PC-3 (cell line): ENCODE measurements around the gene KIF1B. TPM values are rescaled to one million over a fixed set of nuclear protein-coding genes. Genes with fewer than 3 reads are reported as not detected.

Experiments
- ATAC-seq: fragments of 200-7000 bp; cut with Tn5 transposase; 2 replicates; pipeline ENCODE4 v1.9.1; 2020; ENCODE audit warnings: mild to moderate bottlenecking, moderate library complexity
- BruUV-seq: library from RNA; stranded (reverse); fragments of 400-500 nt; replicated peaks from 2 replicates; lab custom pipeline; 2021; lab: Mats Ljungman, UMichigan
- CTCF ChIA-PET: fragments of 300-600 bp; sonication (Branson Sonifier 250); formaldehyde crosslinking; loops from one replicate; lab custom pipeline; 2022; ENCODE audit warnings: antibody characterized with exemption; lab: Charles Lee
- POLR2A ChIA-PET: fragments of 300-600 bp; sonication (Branson Sonifier 250); formaldehyde crosslinking; loops from one replicate; lab custom pipeline; 2022; ENCODE audit warnings: antibody characterized with exemption; ENCODE audit not compliant: unreplicated experiment; lab: Charles Lee
- DNase-seq: peaks from one replicate; pipeline ENCODE4 v3.0.0-alpha.2; 2015
- H2AFZ ChIP-seq: fragments of 300-600 bp; sonication (generic); 2 replicates; pipeline ENCODE4 v1.6.0; 2016; ENCODE audit warnings: antibody characterized with exemption, low read length
- H3F3A ChIP-seq: fragments of 300-600 bp; sonication (generic); one replicate; pipeline ENCODE4 v1.6.0; 2017; ENCODE audit warnings: antibody characterized with exemption, low read length, control low read depth, mild to moderate bottlenecking; ENCODE audit not compliant: unreplicated experiment
- H3K27ac ChIP-seq: fragments of 300-600 bp; sonication (generic); 2 replicates; pipeline ENCODE4 v1.5.1; 2016; ENCODE audit warnings: mild to moderate bottlenecking, low read length
- H3K27me3 ChIP-seq: fragments of 300-600 bp; sonication (generic); 2 replicates; pipeline ENCODE4 v1.6.1; 2016; ENCODE audit warnings: low read length, mixed read lengths
- H3K36me3 ChIP-seq: fragments of 300-600 bp; sonication (generic); 2 replicates; pipeline ENCODE4 v1.6.1; 2016; ENCODE audit warnings: low read depth, mixed run types, low read length, mixed read lengths
- H3K4me1 ChIP-seq: fragments of 300-600 bp; sonication (generic); 2 replicates; pipeline ENCODE4 v1.5.1; 2016; ENCODE audit warnings: low read length; ENCODE audit not compliant: insufficient read depth
- H3K4me2 ChIP-seq: fragments of 300-600 bp; sonication (generic); 2 replicates; pipeline ENCODE4 v1.6.0; 2016; ENCODE audit warnings: low read length
- H3K4me3 ChIP-seq: fragments of 300-600 bp; sonication (generic); 2 replicates; pipeline ENCODE4 v1.5.1; 2016; ENCODE audit warnings: mild to moderate bottlenecking, low read length, mixed read lengths
- H3K79me2 ChIP-seq: fragments of 300-600 bp; sonication (generic); 2 replicates; pipeline ENCODE4 v1.6.1; 2017; ENCODE audit warnings: low read length, mixed read lengths
- H3K9ac ChIP-seq: fragments of 300-600 bp; sonication (generic); 2 replicates; pipeline ENCODE4 v1.6.0; 2016; ENCODE audit warnings: mild to moderate bottlenecking, low read length
- H3K9me2 ChIP-seq: fragments of 300-600 bp; sonication (generic); replicated peaks from 2 replicates; pipeline ENCODE4 v1.6.1; 2016; ENCODE audit warnings: mixed run types, low read length, mixed read lengths
- H3K9me3 ChIP-seq: fragments of 300-600 bp; sonication (generic); 2 replicates; pipeline ENCODE4 v1.6.1; 2016; ENCODE audit warnings: low read length, mixed read lengths
- H4K20me1 ChIP-seq: fragments of 300-600 bp; sonication (generic); 2 replicates; pipeline ENCODE4 v1.6.1; 2016; ENCODE audit warnings: low read length, mixed read lengths
- EZH2 ChIP-seq: fragments of 300-600 bp; sonication (generic); IDR thresholded peaks from one replicate; pipeline ENCODE4 v1.6.1; 2017; ENCODE audit warnings: antibody characterized with exemption, mild to moderate bottlenecking, low read length; ENCODE audit not compliant: unreplicated experiment
- EZH2phosphoT487 ChIP-seq: fragments of 300-600 bp; sonication (generic); IDR thresholded peaks from 2 replicates; pipeline ENCODE4 v1.6.1; 2018; ENCODE audit warnings: mild to moderate bottlenecking, antibody characterized with exemption, low read length, borderline replicate concordance
- intact Hi-C: fragments of 100-400 bp; cut with micrococcal nuclease; formaldehyde crosslinking; loops from 2 replicates; pipeline ENCODE4 v1.9.0; 2023
- total RNA-seq: library from RNA; depleted of rRNA; stranded (reverse); fragments of >200 nt; gene quantifications from 2 replicates; pipeline ENCODE4 v1.2.3, GENCODE V29; 2014
- TF ChIP-seq, protein P1 (sequence below): fragments of 300-600 bp; sonication (generic); conservative IDR thresholded peaks from 2 replicates; pipeline ENCODE4 v1.5.1; 2017; ENCODE audit warnings: antibody characterized with exemption, low read depth, mild to moderate bottlenecking, low read length

KIF1B gene
- total RNA-seq, 1 experiment from 2014 or later: 21.4 TPM

- Histone ChIP-seq H3F3A (no peaks in the 10 kb centered on the region), H3K9me2 (no peaks in the 10 kb centered on the region), H3K4me2 (no peak overlapping the region), H2AFZ (no peak overlapping the region), H3K4me3 (no peak overlapping the region), H3K79me2 (no peaks in the 10 kb centered on the region), H3K9me3 (no peaks in the 10 kb centered on the region), H3K27me3 (no peaks in the 10 kb centered on the region), H4K20me1 (no peaks in the 10 kb centered on the region), H3K36me3 (peaks cover 9% of the 10 kb centered on the region; the same call in 1 of the 2 replicates), H3K9ac (no peak overlapping the region), H3K27ac (no peak overlapping the region), H3K4me1 (no peaks in the 10 kb centered on the region)
- POLR2A ChIA-PET: no interaction called here
- TF ChIP-seq EZH2 (no peak), EZH2phosphoT487 (no peak)
- TF ChIP-seq, protein P1, sequence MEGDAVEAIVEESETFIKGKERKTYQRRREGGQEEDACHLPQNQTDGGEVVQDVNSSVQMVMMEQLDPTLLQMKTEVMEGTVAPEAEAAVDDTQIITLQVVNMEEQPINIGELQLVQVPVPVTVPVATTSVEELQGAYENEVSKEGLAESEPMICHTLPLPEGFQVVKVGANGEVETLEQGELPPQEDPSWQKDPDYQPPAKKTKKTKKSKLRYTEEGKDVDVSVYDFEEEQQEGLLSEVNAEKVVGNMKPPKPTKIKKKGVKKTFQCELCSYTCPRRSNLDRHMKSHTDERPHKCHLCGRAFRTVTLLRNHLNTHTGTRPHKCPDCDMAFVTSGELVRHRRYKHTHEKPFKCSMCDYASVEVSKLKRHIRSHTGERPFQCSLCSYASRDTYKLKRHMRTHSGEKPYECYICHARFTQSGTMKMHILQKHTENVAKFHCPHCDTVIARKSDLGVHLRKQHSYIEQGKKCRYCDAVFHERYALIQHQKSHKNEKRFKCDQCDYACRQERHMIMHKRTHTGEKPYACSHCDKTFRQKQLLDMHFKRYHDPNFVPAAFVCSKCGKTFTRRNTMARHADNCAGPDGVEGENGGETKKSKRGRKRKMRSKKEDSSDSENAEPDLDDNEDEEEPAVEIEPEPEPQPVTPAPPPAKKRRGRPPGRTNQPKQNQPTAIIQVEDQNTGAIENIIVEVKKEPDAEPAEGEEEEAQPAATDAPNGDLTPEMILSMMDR: no peak
- CTCF ChIA-PET: no interaction called here
- intact Hi-C loops: no loop called here
- no TSS peak for BruUV-seq
- ATAC-seq (no peak), DNase-seq (no peak)
Measured at GRCh38 chr1:10361515-10361914, 151.1 kb downstream of the KIF1B start.

DNA sequence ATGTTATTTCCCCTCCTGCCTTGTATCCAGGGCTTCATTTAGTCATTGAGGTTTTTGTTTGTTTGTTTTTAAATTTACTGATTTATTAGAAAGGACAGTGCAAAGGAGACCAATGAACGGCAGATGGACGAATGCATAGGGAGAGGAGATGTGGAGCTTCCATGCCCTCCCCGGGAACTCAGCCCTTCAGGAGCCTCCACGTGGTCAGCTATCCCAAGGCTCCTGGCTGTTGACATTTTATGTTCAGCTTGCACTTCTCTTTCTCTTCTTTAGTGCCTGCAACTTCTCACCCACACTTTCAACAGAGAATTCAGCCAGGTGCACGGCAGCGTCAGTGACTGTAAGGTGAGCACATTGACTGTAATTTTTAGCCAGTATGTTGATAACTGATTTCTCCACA lies 157.8 kb downstream of the KIF1B start:
- Histone ChIP-seq H3K36me3 (peaks cover 25% of the 10 kb centered on the region), H3K9ac (no peak overlapping the region), H3K4me2 (no peak overlapping the region), H3F3A (no peaks in the 10 kb centered on the region), H3K9me3 (no peaks in the 10 kb centered on the region), H4K20me1 (no peaks in the 10 kb centered on the region), H3K4me3 (no peak overlapping the region), H3K9me2 (no peaks in the 10 kb centered on the region), H3K4me1 (no peaks in the 10 kb centered on the region), H3K27me3 (no peaks in the 10 kb centered on the region), H3K27ac (no peak overlapping the region), H3K79me2 (no peaks in the 10 kb centered on the region), H2AFZ (no peak overlapping the region)
- no peak for TF ChIP-seq EZH2phosphoT487
- POLR2A ChIA-PET: no interaction called here
- intact Hi-C loops: no loop called here
- CTCF ChIA-PET: no interaction called here
- ATAC-seq (no peak), DNase-seq (no peak)
- BruUV-seq: no TSS peak

DNA sequence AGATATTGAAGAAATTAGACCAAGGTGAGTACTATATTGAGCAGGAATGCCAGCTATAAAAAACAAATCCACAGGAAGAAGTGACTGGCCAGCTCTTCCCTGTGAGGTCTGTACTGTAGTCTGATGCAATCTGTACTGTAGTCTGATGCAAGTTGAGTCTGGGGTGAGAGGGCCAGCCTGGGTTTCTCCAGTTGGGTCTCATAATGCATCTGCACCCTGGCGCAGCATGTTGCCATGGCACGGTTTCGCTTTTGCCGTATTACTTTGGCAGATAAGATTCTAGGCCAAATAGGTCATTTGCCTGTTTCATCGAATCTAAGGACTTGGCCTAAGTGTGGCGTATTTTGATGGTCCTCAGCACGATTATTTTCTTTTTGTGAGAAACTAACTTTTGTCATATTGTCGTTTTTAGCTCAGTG lies 164.1 kb downstream of the KIF1B start:
- H2AFZ ChIP-seq: no peak overlapping the region
- H3K9me2 ChIP-seq: no peaks in the 10 kb centered on the region
- H3K4me3 ChIP-seq: no peak overlapping the region
- H3K36me3 ChIP-seq: peaks cover 16% of the 10 kb centered on the region
- no peak for DNase-seq
- no peak for ATAC-seq
- H3K9ac ChIP-seq: no peak overlapping the region
- ChIA-PET CTCF (interaction anchor here (0.5 kb wide), 1 partner anchor 165 kb away, joined by 3 read pairs; no protein-coding TSS in a partner anchor), POLR2A (no interaction called here)
- H3K79me2 ChIP-seq: no peaks in the 10 kb centered on the region
- no peak overlapping the region for H3K4me2 ChIP-seq
- H3K9me3 ChIP-seq: no peaks in the 10 kb centered on the region
- no peak overlapping the region for H3K27ac ChIP-seq
- intact Hi-C loops: no loop called here
- peaks cover 4% of the 10 kb centered on the region for H3F3A ChIP-seq
- no peaks in the 10 kb centered on the region for H4K20me1 ChIP-seq
- TF ChIP-seq EZH2phosphoT487: no peak
- TF ChIP-seq, protein P1: no peak
- no peak for TF ChIP-seq EZH2
- H3K4me1 ChIP-seq: peaks cover 15% of the 10 kb centered on the region
- H3K27me3 ChIP-seq: no peaks in the 10 kb centered on the region
- BruUV-seq: no TSS peak
